ENCODE data around the gene TOPBP1.

The TOPBP1 gene

DNA sequence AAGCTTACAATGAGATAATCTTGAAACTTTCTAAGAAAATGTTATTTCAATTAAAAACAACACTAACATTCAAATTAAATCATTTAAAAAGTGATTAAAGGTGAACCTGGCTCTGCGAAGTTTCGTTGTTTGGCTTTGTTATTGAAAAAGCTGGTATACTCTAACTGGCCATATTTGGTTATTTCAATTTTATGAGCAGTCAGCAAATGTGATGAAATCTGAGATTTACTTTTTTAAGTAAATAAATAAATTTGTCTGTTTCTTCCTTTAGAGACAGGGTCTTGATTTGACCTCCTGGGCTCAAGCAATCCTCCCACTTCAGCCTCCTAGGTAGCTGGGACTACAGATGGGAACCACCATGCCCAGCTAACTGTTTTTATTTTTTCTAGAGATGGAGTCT, 50.2 kb downstream of the TOPBP1 start:
- TF ChIP-seq CREB1 (IDR thresholded peaks at IDR 0.05; ENCODE audit: low read depth) (no peak), TCF12 (IDR thresholded peaks at IDR 0.05; ENCODE audit: low read depth) (no peak), ZBTB7A (IDR thresholded peaks at IDR 0.05; ENCODE audit: low read depth) (no peak), NFIC (IDR thresholded peaks at IDR 0.05) (no peak), EGR1 (IDR thresholded peaks at IDR 0.05) (no peak), RAD21 (IDR thresholded peaks at IDR 0.05; ENCODE audit: low read depth) (no peak), EP300 (IDR thresholded peaks at IDR 0.05; ENCODE audit: borderline replicate concordance) (no peak)
- TF ChIP-seq, protein P1, sequence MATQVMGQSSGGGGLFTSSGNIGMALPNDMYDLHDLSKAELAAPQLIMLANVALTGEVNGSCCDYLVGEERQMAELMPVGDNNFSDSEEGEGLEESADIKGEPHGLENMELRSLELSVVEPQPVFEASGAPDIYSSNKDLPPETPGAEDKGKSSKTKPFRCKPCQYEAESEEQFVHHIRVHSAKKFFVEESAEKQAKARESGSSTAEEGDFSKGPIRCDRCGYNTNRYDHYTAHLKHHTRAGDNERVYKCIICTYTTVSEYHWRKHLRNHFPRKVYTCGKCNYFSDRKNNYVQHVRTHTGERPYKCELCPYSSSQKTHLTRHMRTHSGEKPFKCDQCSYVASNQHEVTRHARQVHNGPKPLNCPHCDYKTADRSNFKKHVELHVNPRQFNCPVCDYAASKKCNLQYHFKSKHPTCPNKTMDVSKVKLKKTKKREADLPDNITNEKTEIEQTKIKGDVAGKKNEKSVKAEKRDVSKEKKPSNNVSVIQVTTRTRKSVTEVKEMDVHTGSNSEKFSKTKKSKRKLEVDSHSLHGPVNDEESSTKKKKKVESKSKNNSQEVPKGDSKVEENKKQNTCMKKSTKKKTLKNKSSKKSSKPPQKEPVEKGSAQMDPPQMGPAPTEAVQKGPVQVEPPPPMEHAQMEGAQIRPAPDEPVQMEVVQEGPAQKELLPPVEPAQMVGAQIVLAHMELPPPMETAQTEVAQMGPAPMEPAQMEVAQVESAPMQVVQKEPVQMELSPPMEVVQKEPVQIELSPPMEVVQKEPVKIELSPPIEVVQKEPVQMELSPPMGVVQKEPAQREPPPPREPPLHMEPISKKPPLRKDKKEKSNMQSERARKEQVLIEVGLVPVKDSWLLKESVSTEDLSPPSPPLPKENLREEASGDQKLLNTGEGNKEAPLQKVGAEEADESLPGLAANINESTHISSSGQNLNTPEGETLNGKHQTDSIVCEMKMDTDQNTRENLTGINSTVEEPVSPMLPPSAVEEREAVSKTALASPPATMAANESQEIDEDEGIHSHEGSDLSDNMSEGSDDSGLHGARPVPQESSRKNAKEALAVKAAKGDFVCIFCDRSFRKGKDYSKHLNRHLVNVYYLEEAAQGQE (IDR thresholded peaks at IDR 0.05; ENCODE audit: low read depth) = no peak
- TF ChIP-seq, protein P2, sequence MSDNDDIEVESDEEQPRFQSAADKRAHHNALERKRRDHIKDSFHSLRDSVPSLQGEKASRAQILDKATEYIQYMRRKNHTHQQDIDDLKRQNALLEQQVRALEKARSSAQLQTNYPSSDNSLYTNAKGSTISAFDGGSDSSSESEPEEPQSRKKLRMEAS (IDR thresholded peaks at IDR 0.05) = no peak
- TF ChIP-seq, protein P3, sequence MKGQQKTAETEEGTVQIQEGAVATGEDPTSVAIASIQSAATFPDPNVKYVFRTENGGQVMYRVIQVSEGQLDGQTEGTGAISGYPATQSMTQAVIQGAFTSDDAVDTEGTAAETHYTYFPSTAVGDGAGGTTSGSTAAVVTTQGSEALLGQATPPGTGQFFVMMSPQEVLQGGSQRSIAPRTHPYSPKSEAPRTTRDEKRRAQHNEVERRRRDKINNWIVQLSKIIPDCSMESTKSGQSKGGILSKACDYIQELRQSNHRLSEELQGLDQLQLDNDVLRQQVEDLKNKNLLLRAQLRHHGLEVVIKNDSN (IDR thresholded peaks at IDR 0.05) = no peak

DNA sequence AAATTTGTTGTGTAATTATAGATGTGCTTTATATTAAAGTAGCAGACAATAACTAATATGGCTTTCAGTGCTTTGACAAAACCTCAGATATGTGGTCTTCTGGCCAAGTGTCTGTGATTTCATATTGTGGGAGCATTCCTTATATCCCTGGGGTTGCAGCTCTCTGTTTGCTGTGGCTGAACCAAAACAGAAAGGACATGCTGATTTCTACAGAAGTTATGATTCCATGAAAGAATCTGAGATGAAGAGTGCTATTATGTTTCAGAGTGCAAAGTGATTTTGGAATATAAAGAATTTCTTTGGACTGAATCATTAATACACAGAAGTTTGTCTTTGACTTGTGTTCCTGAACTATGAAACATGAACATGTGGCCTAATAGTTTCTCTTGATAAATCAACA, 51.7 kb downstream of the TOPBP1 start:
- TF ChIP-seq, protein P2 (IDR thresholded peaks at IDR 0.05) = no peak
- no peak for TF ChIP-seq FOXM1 (IDR thresholded peaks at IDR 0.05; ENCODE audit: borderline replicate concordance, low read depth)
- no peak for TF ChIP-seq CREB1 (IDR thresholded peaks at IDR 0.05; ENCODE audit: low read depth)
- TF ChIP-seq ZBTB7A (IDR thresholded peaks at IDR 0.05; ENCODE audit: low read depth) = no peak
- TF ChIP-seq RAD21 (IDR thresholded peaks at IDR 0.05; ENCODE audit: low read depth) = no peak
- TF ChIP-seq TEAD4 (IDR thresholded peaks at IDR 0.05) = no peak
- TF ChIP-seq, protein P3 (IDR thresholded peaks at IDR 0.05) = no peak
- no peak for TF ChIP-seq TAF1 (IDR thresholded peaks at IDR 0.05; ENCODE audit: low read depth)
- TF ChIP-seq EP300 (IDR thresholded peaks at IDR 0.05; ENCODE audit: borderline replicate concordance) = no peak
- TF ChIP-seq, protein P1 (IDR thresholded peaks at IDR 0.05; ENCODE audit: low read depth) = no peak

DNA sequence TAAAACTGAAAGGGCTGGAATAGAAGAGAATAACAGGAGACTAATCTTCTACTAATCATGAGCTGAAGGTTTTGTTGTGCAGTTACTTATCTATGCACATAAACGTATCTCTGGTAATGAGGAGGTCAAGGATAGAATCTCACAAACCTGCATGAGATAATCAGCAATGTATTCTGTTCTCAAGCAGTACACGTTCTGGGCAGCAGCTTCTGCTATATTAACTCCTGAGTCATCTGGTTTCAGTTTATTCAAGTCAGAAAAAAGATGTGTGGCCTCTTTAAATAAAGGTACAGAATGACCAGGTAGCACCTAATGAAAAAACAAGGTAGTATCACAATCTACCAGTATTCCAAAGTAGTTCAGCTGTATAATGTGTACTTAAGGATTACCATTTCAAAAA, 53.4 kb downstream of the TOPBP1 start:
- no peak for TF ChIP-seq TEAD4 (IDR thresholded peaks at IDR 0.05)
- TF ChIP-seq EP300 (IDR thresholded peaks at IDR 0.05; ENCODE audit: borderline replicate concordance) = no peak
- TF ChIP-seq, protein P1 (IDR thresholded peaks at IDR 0.05; ENCODE audit: low read depth) = no peak
- no peak for TF ChIP-seq NFIC (IDR thresholded peaks at IDR 0.05)
- TF ChIP-seq FOXM1 (IDR thresholded peaks at IDR 0.05; ENCODE audit: borderline replicate concordance, low read depth) = no peak
- no peak for TF ChIP-seq CREB1 (IDR thresholded peaks at IDR 0.05; ENCODE audit: low read depth)
- TF ChIP-seq, protein P2 (IDR thresholded peaks at IDR 0.05) = no peak
- TF ChIP-seq YY1 (IDR thresholded peaks at IDR 0.05; ENCODE audit: low read depth) = no peak
- no peak for TF ChIP-seq TAF1 (IDR thresholded peaks at IDR 0.05; ENCODE audit: low read depth)
- TF ChIP-seq CEBPB (IDR thresholded peaks at IDR 0.05) = no peak
- TF ChIP-seq, protein P3 (IDR thresholded peaks at IDR 0.05) = no peak
- no peak for TF ChIP-seq TCF12 (IDR thresholded peaks at IDR 0.05; ENCODE audit: low read depth)
- no peak for TF ChIP-seq ZBTB7A (IDR thresholded peaks at IDR 0.05; ENCODE audit: low read depth)
- no peak for TF ChIP-seq EGR1 (IDR thresholded peaks at IDR 0.05)
- TF ChIP-seq RAD21 (IDR thresholded peaks at IDR 0.05; ENCODE audit: low read depth) = no peak

DNA sequence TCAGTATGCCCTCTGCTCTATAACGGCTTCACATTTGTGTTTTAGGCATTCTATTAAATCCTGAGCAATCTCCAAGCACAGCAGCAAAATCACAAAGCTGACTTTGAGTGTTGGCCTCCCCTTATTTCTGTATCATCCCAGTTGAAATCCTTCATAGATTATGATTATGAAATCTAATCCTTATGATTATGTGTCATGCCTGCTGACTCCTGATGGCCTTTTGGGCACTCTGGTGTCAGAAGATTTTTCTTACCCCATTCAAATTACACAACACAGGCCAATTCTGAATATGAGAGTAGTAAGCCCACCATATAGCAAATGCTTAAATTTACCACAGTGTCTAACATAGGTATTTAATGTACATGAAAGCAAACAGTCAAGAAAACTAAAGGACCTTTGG, 53.9 kb downstream of the TOPBP1 start:
- no peak for TF ChIP-seq CEBPB (IDR thresholded peaks at IDR 0.05)
- TF ChIP-seq, protein P3 (IDR thresholded peaks at IDR 0.05) = no peak
- TF ChIP-seq EP300 (IDR thresholded peaks at IDR 0.05; ENCODE audit: borderline replicate concordance) = no peak
- TF ChIP-seq EGR1 (IDR thresholded peaks at IDR 0.05) = no peak
- TF ChIP-seq TEAD4 (IDR thresholded peaks at IDR 0.05) = no peak
- TF ChIP-seq, protein P2 (IDR thresholded peaks at IDR 0.05) = no peak
- TF ChIP-seq, protein P1 (IDR thresholded peaks at IDR 0.05; ENCODE audit: low read depth) = no peak
- TF ChIP-seq YY1 (IDR thresholded peaks at IDR 0.05; ENCODE audit: low read depth) = no peak
- no peak for TF ChIP-seq FOXM1 (IDR thresholded peaks at IDR 0.05; ENCODE audit: borderline replicate concordance, low read depth)
- TF ChIP-seq NFIC (IDR thresholded peaks at IDR 0.05) = no peak
- TF ChIP-seq ZBTB7A (IDR thresholded peaks at IDR 0.05; ENCODE audit: low read depth) = no peak
- no peak for TF ChIP-seq TAF1 (IDR thresholded peaks at IDR 0.05; ENCODE audit: low read depth)
- no peak for TF ChIP-seq TCF12 (IDR thresholded peaks at IDR 0.05; ENCODE audit: low read depth)
- no peak for TF ChIP-seq RAD21 (IDR thresholded peaks at IDR 0.05; ENCODE audit: low read depth)
- TF ChIP-seq CREB1 (IDR thresholded peaks at IDR 0.05; ENCODE audit: low read depth) = no peak

Data from Ishikawa (cell line).